IPS-20b (cell line): ENCODE measurements around the gene CD200R1L.

ENCODE experiments used
- H3K27ac ChIP-seq: one replicate; pipeline ENCODE4 v1.5.1; 2013; ENCODE audit warnings: low read length
- H3K27me3 ChIP-seq: 2 replicates; pipeline ENCODE4 v1.6.1; 2013; ENCODE audit warnings: mild to moderate bottlenecking, low read length, inconsistent platforms; ENCODE audit not compliant: insufficient read depth
- H3K36me3 ChIP-seq: 2 replicates; pipeline ENCODE4 v1.6.1; 2013; ENCODE audit warnings: low read depth, mild to moderate bottlenecking, inconsistent platforms, low read length, moderate library complexity; ENCODE audit not compliant: insufficient read depth
- H3K4me1 ChIP-seq: 2 replicates; pipeline ENCODE4 v1.6.1; 2013; ENCODE audit warnings: mild to moderate bottlenecking, control low read depth, inconsistent platforms, low read length, moderate library complexity; ENCODE audit not compliant: insufficient read depth
- H3K4me3 ChIP-seq: 2 replicates; pipeline ENCODE4 v1.5.1; 2013; ENCODE audit warnings: mild to moderate bottlenecking, low read length, inconsistent platforms
- H3K9ac ChIP-seq: 2 replicates; pipeline ENCODE4 v1.6.1; 2013; ENCODE audit warnings: low read depth, mild to moderate bottlenecking, inconsistent platforms, low read length, moderate library complexity
- H3K9me3 ChIP-seq: 2 replicates; pipeline ENCODE4 v1.6.1; 2013; ENCODE audit warnings: mild to moderate bottlenecking, low read depth, low read length, inconsistent platforms; ENCODE audit not compliant: insufficient read depth

The CD200R1L gene

DNA sequence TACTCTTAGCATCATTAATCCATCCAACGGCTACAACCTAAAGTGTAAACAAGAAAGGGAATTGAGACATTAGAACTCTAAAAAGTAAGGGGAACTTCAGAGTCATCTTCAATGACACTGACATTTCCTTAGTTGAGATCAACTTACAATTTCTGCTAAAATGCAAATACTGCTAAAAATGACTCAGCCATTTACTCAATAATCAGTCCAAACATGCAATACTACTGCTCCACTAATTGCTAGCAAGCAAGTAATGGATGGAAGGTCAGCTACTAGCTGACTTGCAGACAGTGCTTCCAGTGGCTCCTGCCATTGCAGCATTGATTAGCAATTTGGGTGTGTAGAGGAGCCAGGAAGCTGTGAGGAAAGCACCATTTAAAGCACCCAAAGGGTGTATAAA, 28.4 kb downstream of the CD200R1L start:
- no peaks in the 10 kb centered on the region for H3K36me3 ChIP-seq
- H3K9ac ChIP-seq: no peak overlapping the region
- no peaks in the 10 kb centered on the region for H3K27me3 ChIP-seq
- H3K9me3 ChIP-seq: no peaks in the 10 kb centered on the region
- no peak overlapping the region for H3K4me3 ChIP-seq
- H3K4me1 ChIP-seq: 0 out of 2 replicates have a peak, but pooled peaks cover 4% of the 10 kb centered on the region
- no peak overlapping the region for H3K27ac ChIP-seq

DNA sequence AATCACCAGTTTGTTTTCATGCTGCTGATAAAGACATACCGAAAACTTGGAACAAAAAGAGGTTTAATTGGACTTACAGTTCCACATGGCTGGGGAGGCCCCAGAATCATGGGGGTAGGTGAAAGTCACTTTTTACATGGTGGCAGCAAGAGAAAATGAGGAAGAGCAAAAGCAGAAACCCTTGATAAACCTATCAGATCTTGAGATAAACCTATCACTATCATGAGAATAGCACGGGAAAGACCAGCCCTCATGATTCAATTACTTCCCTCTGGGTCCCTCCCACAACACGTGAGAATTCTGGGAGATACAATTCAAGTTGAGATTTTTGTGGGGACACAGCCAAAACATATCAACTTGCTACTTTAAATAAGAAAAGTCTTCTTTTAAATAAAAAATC, 28.9 kb downstream of the CD200R1L start:
- H3K4me1 ChIP-seq: 0 out of 2 replicates have a peak, but pooled peaks cover 4% of the 10 kb centered on the region
- H3K36me3 ChIP-seq: no peaks in the 10 kb centered on the region
- no peaks in the 10 kb centered on the region for H3K9me3 ChIP-seq
- H3K9ac ChIP-seq: no peak overlapping the region
- H3K27me3 ChIP-seq: no peaks in the 10 kb centered on the region
- no peak overlapping the region for H3K27ac ChIP-seq
- H3K4me3 ChIP-seq: no peak overlapping the region

DNA sequence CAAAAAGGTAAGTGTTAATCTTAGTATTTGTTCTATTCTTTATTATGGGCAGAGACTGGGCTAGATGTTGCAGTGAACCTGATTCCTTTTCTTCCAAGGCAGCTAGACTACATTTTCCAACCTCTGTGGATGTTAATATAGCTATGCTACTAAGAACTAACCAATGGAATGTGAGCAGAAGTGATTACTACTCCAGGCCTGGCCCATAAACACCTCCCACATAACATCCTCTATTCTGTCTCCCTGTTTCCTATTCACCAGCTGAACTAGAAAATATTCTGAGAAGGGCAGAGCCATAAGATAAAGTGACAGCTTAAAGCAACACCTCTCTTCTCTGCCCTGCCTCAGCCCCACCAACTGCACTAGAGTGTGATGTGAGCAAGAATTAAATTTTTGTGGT, 29.4 kb downstream of the CD200R1L start:
- H3K4me3 ChIP-seq: no peak overlapping the region
- H3K9me3 ChIP-seq: no peaks in the 10 kb centered on the region
- no peak overlapping the region for H3K9ac ChIP-seq
- H3K4me1 ChIP-seq: 0 out of 2 replicates have a peak, but pooled peaks cover 4% of the 10 kb centered on the region
- H3K27ac ChIP-seq: no peak overlapping the region
- no peaks in the 10 kb centered on the region for H3K27me3 ChIP-seq
- H3K36me3 ChIP-seq: no peaks in the 10 kb centered on the region

DNA sequence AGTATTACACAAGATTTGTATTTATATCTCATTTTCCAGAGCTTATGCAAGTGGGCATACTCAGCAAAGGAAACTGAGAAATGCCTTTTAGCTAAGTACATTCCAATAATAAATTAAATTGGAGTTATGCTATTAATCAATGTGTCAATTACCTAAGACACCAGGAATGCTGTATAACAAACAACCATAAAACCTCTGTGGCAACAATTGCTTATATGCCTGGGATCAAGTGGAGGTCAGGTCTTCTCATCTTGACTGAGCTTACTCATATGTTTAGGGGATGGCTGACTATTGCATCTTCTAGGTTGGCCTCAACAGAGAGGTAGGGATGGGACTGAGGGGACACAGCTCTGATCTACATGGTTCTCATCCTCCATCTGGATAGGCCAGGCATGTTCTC, 30.7 kb downstream of the CD200R1L start:
- Histone ChIP-seq H3K9ac (no peak overlapping the region), H3K4me1 (0 out of 2 replicates have a peak, but pooled peaks cover 4% of the 10 kb centered on the region), H3K27me3 (no peaks in the 10 kb centered on the region), H3K36me3 (no peaks in the 10 kb centered on the region), H3K9me3 (no peaks in the 10 kb centered on the region), H3K4me3 (no peak overlapping the region), H3K27ac (no peak overlapping the region)

DNA sequence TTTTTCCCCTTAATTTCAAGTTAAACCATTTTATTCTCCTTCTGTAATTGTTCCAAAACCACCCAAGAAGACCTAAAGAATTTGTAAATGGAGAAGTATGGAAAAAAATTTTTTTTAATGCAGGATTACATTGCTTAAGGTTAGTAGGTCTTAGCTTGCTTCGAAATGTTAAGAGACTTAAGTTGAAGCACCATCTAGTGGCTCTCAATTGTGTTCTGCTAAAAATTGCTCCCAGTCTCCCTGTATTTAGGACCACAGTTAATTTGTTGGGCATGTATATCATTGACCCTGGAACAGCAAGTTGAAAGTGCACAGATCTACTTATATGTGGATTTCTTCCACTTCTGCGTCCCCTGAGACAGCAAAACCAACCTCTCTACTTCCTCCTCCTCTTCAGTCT, 32.4 kb downstream of the CD200R1L start:
- Histone ChIP-seq H3K9me3 (no peaks in the 10 kb centered on the region), H3K27me3 (no peaks in the 10 kb centered on the region), H3K9ac (no peak overlapping the region), H3K4me3 (no peak overlapping the region), H3K36me3 (no peaks in the 10 kb centered on the region), H3K4me1 (0 out of 2 replicates have a peak, but pooled peaks cover 4% of the 10 kb centered on the region), H3K27ac (no peak overlapping the region)

DNA sequence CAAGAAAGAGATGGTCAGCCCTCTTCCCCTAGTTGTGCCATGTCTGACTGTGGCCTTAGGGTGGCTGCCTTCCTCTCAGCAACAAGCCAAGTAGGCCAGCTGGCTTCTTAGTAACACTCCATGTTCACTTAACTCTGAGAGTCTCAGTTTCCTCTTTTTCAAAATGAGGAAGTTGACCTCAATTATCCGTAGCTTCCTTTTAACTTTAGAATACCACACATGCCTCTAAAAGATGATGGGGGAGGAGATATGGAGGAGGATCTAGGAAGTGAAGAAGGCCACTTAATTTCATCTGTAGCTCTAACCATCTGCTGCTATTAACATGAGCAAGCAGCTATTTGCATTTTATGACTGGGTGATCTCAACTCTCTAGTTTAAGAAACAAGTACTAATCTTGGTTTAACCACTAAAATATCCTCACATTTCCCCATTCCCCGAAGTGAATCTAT, 32.9 kb downstream of the CD200R1L start:
- Histone ChIP-seq H3K9me3 (no peaks in the 10 kb centered on the region), H3K4me1 (0 out of 2 replicates have a peak, but pooled peaks cover 4% of the 10 kb centered on the region), H3K36me3 (no peaks in the 10 kb centered on the region), H3K4me3 (no peak overlapping the region), H3K27ac (no peak overlapping the region), H3K9ac (no peak overlapping the region), H3K27me3 (no peaks in the 10 kb centered on the region)

DNA sequence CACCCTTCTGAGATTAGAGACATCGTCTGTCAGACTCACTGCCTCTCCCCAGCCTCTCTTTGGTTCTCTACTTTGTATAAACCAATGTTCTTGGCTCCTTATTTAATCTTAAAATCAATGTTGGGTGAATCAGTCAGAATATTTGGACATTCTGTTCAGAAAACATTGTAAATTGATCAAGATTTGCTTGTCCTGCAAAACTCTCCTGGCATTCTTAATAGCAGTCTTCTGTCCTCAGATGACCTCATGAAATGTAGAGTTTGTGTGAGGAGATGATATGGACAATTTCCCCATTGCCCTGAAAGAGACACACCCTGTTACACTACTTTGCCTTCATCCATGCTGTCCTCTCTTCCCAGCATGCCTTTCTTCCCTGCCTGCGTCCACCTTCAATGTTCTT, 33.6 kb downstream of the CD200R1L start:
- H3K4me3 ChIP-seq: no peak overlapping the region
- H3K4me1 ChIP-seq: 0 out of 2 replicates have a peak, but pooled peaks cover 4% of the 10 kb centered on the region
- H3K27me3 ChIP-seq: no peaks in the 10 kb centered on the region
- no peak overlapping the region for H3K27ac ChIP-seq
- H3K9me3 ChIP-seq: no peaks in the 10 kb centered on the region
- no peak overlapping the region for H3K9ac ChIP-seq
- no peaks in the 10 kb centered on the region for H3K36me3 ChIP-seq

DNA sequence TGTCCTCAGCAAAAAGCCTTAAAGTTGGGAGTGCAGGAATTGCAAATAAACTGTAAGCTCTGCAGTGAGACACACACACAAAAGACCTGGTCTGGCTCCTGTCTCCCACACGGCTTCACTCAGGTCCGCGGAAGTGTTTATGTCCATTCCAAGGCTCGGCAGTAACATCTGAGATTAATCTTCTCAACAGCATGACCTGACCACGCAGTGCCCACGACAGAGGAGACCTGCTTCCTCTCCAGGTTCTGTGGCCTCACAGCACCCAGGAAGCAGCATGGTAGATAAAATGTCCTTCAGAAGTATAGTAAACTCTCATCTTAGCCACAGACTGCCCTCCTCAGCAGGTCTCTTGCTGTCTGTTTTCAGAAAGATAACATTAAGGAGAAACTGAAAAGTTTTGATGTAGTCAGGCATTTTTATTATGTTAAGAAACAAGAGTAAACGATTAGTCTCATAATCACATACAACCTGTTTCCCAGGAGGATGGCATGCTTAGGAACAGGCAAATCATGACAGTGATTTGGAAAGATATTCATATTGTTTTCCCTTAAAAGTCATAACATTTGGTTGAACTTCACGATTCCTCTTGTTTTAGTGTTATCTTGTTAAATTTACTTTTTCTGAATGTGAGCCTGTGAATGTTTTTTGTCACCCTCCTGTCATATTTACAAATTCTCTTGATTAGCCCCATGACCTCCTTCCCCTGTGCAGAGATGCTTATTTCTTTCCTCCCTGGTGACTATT, 34.6 kb downstream of the CD200R1L start:
- H3K9ac ChIP-seq: no peak overlapping the region
- H3K4me1 ChIP-seq: 0 out of 2 replicates have a peak, but pooled peaks cover 4% of the 10 kb centered on the region
- no peaks in the 10 kb centered on the region for H3K9me3 ChIP-seq
- H3K27ac ChIP-seq: no peak overlapping the region
- no peaks in the 10 kb centered on the region for H3K27me3 ChIP-seq
- H3K4me3 ChIP-seq: no peak overlapping the region
- H3K36me3 ChIP-seq: no peaks in the 10 kb centered on the region

DNA sequence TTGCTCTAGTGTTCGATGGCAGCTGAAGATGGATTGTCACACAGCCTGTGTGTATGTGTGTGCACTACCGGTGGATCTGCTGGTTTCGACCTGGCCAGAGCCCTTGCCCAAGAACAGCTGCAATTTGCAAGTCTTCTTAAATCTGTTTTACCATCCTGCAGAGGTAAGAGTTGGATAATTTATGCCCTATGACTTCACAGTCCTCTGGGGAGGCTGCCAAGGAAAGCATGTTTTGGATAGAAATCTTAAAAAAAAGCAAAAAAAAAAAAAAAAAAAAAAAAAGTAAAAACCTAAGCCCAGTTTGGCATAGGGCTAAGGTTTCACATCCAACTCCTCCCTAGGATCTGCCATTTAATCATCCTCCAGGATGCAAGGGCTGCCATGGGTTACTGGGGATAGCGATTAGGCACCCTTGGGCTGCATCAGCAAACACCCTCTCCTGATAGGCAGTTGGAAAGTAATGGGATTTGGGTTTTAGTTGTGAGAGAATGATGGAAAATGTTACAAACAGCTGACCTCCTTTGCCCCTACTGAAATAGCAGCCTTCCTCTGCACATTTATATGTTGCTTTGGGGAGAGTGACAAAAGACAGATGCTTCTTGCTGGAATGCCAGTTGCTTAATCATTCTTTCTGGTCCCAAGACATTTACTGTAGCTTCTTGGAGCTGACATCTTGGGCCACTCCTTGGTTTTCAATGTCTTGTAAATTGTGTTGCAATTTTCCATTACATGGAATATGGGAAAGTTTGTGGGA, 35.4 kb downstream of the CD200R1L start:
- Histone ChIP-seq H3K27ac (no peak overlapping the region), H3K27me3 (no peaks in the 10 kb centered on the region), H3K4me1 (0 out of 2 replicates have a peak, but pooled peaks cover 4% of the 10 kb centered on the region), H3K4me3 (no peak overlapping the region), H3K36me3 (no peaks in the 10 kb centered on the region), H3K9me3 (no peaks in the 10 kb centered on the region), H3K9ac (no peak overlapping the region)

DNA sequence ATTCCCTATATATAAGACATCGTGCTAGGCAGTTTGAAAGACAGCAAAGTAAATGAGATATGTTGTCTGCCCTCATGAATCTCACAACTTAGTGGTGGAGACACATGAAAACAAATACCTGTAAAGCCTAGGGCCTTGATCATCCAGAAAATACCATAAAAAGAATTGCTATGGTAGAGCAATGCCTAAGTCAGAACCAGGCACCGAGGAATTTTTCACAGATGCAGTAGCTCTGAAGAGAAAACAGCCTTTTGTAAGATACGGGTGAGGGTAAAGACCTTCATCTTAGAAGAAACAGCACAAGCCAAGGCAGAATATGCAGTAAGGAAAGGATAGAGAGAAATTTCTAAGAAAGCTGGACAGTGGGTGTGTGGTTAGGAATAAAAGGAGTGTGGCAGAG, 36.1 kb downstream of the CD200R1L start:
- Histone ChIP-seq H3K9ac (no peak overlapping the region), H3K4me1 (0 out of 2 replicates have a peak, but pooled peaks cover 4% of the 10 kb centered on the region), H3K9me3 (no peaks in the 10 kb centered on the region), H3K27me3 (no peaks in the 10 kb centered on the region), H3K36me3 (no peaks in the 10 kb centered on the region), H3K27ac (no peak overlapping the region), H3K4me3 (no peak overlapping the region)

DNA sequence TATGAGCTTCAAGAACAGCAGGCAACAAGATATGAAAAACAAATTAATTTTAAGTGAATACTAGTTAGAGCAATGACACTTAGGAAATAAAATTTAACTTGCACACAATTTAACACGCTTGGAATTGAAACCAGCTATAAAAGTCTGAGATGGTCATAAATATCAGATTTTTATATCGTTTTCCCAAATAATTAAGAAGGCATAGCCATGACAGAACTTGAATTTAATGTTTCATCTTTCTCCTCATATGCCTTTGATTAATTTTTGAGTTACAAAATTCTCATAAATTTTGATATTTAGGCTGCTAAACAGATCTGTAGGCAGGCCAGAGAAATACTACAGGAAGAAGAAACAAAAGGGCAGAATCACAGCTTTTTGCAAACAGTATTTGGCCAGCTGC, 38.5 kb downstream of the CD200R1L start:
- Histone ChIP-seq H3K4me3 (no peak overlapping the region), H3K27me3 (no peaks in the 10 kb centered on the region), H3K9ac (no peak overlapping the region), H3K4me1 (no peaks in the 10 kb centered on the region), H3K27ac (no peak overlapping the region), H3K36me3 (no peaks in the 10 kb centered on the region), H3K9me3 (no peaks in the 10 kb centered on the region)

DNA sequence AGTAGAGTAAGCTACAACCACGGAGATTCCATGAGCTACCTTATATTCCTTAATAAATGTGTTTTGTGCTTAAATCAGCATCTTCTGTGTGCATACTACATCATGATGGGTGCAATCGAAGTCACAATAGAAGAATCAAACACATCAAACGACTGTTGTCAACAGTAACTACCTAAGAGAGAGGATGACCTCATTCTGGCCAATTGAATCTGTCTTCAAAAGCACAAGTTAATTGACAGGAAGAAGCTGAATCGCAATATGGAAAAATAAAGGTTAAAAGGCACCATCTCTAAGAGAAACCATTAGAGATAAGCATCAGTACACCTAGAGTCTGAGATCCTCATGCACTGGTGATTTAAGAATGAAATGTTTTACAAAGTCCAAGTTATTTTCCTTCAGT, 39.0 kb downstream of the CD200R1L start:
- Histone ChIP-seq H3K4me1 (no peaks in the 10 kb centered on the region), H3K9ac (no peak overlapping the region), H3K36me3 (no peaks in the 10 kb centered on the region), H3K4me3 (no peak overlapping the region), H3K27me3 (no peaks in the 10 kb centered on the region), H3K9me3 (no peaks in the 10 kb centered on the region), H3K27ac (no peak overlapping the region)
